T47D (cell line): ENCODE results near the gene GPR6.

Source experiments
- DNase-seq, 2 experiments: peaks; one replicate each; pipeline versions ENCODE4 v3.0.0 to v3.0.0-alpha.2; 2011 to 2012; ENCODE audit warnings: low read depth in 1 of 2, low spot score in 1 of 2
- JUND ChIP-seq: IDR thresholded peaks from 2 replicates; pipeline ENCODE4 v1.6.1; 2012; ENCODE audit warnings: low read depth
- in situ Hi-C: cut with HindIII; loops from 2 replicates; pipeline ENCODE4 v1.10.0; 2016; ENCODE audit warnings: low sequenced_read_pairs, low pct_unique_long_range_greater_than_20kb

Gene GPR6, protein sequence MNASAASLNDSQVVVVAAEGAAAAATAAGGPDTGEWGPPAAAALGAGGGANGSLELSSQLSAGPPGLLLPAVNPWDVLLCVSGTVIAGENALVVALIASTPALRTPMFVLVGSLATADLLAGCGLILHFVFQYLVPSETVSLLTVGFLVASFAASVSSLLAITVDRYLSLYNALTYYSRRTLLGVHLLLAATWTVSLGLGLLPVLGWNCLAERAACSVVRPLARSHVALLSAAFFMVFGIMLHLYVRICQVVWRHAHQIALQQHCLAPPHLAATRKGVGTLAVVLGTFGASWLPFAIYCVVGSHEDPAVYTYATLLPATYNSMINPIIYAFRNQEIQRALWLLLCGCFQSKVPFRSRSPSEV

DNA sequence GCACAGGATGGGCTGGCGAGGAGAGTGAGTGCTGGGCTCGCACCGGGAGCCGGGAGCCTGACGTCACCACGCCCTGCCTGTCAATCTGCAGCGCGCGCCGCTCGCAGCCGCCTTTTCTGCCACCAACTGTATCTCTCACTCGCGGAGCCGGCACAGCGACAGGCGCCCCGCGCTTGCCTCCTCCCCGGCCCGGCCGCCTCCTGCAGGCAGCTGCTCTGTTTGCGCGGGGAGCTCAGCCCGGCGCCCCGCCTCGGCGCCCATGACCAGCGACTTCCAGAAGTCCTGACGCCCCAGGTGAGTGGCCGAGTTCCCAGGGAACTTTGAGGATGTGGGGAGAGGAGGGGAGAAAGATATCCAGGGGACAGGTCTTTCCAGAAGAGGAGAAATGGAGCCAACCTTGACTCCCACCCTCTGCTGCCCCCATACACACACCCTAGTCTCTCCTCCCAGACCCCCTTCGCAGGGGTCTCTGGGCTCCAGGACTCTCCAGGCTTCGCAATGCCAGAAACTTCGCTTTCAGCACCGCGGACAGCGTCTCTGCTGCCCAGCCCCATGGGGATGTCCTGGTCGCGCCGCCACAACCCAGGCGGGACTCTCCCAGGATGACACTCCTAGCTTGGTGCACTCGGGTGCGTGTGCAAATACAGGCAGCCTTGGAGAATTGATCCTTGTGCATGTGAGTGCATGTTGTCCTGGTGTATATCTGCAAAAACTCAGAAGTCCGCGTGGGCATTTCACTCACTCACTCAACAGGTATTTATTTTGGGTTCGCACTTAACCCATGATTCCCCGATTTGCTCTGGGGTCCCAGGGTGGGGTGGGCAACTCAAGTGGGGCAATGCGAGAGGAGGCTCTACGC, at the start of gene GPR6:
Gene GPR6, plus strand, starts transcription at position 138 of the 859 bp plus-strand sequence. CDS start 802 bp downstream, outside the sequence.
- in situ Hi-C loops = no loop called here
- no peak for TF ChIP-seq JUND
- peak; percentile 57 to 77 for DNase-seq

DNA sequence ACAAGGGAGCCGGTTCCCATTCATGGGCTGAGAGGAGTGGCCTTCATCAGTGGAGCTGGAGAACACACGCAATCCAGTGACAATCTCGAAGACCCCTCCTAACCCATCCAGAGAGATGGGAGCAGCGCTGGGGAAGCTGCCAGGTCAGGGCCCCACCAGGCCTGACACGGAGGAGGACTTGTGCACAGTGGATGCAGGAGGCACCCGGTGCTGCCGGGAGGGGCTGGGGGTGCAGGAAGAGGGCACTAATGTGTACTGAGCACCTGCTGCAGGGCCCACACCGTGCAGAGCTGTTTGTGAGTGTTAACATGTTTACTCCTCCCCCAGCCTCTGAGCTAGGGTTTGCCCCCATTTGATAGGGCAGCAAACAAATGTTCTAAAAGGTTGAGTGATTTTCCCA, 43.8 kb upstream of the GPR6 start:
- in situ Hi-C loops = no loop called here
- no peak for TF ChIP-seq JUND
- no peak for DNase-seq

DNA sequence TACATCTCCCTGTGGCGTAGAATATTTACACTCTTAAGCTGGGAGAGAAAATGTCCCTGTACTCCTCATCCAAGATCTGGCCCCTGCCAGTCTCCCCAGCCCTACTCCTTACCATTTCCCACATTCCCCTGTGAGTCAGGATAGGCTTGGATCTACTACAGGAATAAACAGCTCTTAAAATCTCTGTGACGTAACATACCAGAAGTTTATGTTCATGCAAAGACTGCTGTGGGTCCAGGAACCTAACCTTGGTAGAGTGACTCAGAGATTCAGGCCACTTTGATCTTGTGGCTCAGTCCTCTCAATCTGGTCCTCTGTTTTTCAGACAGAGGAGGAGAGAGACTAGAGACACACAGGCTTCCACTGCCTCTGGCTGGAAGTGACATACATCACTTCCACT, 38.5 kb upstream of the GPR6 start:
- TF ChIP-seq JUND = no peak
- DNase-seq = no peak
- in situ Hi-C loops = no loop called here

DNA sequence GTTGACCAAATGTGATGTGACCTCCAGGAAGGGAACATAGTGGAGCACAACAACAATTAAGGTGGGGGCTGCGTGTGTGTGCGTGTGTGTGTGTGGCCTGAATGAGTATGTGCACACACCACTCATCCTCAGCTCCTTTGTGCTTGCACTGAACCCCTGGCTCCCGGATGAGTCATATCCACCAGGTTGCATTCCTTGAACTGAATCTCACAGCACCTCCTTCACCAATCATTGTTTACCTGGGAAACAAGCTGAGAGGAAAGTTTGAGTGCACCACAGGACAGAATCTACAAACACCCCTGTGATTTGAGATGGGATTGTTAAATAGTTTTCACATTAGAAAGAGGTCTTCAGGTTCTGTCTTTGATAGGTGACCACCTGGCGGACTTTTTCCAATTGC, 33.7 kb upstream of the GPR6 start:
- in situ Hi-C loops = no loop called here
- DNase-seq = peak in 1 of 2 experiments; percentile 17
- no peak for TF ChIP-seq JUND

DNA sequence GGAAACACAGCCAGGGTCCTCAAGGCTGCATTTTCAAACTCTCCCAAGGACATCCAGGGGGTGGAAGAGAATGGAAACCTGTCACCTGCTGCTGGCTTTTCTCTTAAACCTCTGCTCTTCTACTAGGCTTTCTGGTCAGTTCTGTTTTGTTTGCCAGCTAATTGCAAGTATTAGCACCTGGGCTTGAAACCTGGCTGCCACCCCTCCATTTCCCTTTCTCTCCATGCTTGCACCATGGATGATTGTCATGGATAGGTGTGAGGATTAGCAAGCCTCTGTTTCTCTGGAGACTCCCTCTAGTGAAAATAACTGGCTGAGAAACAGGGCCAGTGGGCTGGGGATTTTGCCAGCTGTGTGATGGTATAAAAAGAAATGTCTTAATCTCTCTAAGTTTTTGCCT, 33.0 kb upstream of the GPR6 start:
- TF ChIP-seq JUND = no peak
- no peak for DNase-seq
- in situ Hi-C loops = no loop called here

DNA sequence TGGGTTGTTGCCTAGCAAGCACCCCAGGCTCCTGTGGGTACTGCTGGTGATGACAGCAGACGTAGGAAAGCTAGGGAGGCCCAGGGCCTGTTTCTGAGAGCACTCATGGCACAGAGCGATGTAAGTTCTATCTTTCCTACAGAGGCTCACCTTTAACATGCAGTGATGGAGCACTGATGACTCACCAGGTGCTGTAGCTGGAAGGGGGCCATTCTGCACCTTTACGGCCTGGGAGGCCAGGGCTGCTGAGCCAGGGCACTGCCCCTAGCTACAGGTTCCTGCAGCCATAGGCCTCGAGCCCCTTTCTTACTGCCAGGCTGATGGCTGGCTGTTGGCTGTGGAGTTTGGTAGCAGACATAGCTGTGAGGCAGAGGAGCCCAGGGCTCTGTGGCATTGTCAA, 31.1 kb upstream of the GPR6 start:
- no peak for TF ChIP-seq JUND
- no peak for DNase-seq
- in situ Hi-C loops = no loop called here

DNA sequence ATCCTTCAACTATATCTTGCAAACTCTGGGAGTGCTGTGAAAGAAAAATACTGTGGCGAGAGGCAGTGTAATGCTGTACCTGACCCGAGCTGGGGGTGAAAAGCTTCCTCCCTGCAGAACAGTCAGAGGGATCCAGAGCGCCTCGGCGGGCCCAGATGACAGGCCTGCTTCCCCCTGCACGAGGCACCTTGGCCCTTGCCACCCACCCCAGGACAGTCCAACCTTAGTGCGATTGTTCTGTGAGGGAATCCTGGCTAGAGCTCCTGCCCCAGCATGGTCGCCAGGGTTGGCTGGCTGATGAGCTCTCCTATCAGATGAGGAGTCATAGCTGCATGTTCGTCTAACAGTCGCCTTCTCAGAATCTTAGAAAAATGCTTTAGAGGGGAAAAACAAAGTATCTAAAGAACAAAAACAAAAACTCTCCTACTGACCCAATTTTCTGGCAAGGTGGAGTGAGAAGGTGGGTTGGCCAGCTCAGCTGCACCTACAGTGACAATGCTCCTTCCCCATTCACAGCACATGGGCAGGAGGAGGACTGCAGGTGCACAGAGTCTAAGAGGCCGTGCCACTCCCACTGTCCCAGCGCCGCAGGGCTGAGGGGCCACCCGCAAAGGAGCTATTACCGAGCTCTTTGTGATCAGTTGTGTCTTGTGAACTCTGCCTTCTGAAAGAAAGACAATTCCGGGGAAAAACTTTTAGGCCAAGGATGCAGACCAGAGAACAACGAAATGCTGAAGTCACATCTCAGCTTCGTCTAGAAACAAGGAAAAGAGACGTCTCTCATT, 28.6 kb upstream of the GPR6 start:
- in situ Hi-C loops = no loop called here
- TF ChIP-seq JUND = no peak
- no peak for DNase-seq

DNA sequence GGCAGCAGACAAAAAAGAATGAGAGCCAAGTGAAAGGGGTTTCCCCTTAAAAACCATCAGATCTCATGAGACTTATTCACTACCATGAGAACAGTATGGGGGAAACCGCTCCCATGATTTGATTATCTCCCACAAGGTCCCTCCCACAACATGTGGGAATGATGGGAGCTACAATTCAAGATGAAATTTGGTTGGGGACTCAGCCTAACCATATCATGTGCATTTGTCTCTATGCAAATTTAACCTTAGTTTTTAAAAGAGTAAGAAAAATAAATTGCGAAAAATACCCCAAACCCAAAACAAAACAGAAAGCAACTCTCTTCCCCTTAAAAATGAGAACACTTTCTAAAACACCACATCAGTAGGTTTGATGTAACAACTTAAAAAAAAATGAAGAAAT, 22.6 kb upstream of the GPR6 start:
- no peak for TF ChIP-seq JUND
- in situ Hi-C loops = no loop called here
- DNase-seq = no peak

DNA sequence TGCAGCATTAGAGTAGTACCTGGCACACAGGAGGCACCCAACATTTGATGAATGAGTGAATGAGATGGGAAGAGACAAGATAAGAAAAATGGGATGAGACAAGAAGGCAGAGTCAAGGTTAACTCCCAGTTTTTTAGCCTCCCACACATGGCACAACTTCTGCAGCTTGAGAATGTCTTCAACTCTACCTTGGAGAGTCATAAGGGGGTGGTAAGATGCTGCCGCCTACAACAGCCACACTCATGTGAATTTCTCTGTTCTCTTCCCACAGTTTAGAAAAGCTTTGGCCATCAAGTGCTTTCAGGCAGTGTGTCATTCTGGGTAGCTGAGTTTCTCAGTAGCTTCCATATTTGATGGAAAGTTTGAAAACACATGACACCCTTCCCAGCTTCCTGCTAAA, 19.5 kb upstream of the GPR6 start:
- TF ChIP-seq JUND = no peak

DNA sequence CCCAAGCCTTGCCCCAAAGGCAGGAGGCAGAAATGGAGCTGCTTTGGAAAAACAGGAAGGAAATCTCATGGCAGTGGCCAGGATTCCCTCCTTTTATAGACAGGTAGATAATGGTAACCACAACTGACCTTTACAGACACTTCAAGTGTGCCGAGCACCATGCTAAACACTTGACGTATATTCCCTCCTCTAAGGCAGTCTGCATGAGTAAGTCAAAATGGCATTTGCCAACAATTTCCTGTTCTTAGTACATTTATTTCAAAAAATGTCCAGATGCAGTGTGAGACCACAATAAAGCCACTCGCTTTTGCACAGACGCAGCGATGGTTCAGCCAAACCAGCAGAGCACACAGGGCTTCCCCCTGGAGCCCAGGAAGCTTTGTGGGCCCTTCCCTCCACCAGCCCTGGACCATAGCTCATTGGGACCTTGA, 16.5 kb upstream of the GPR6 start:
- DNase-seq = no peak
- TF ChIP-seq JUND = no peak
- in situ Hi-C loops = no loop called here

More for the DNA sequence above, 19.5 kb upstream of the GPR6 start:
- in situ Hi-C loops = no loop called here
- no peak for DNase-seq

DNA sequence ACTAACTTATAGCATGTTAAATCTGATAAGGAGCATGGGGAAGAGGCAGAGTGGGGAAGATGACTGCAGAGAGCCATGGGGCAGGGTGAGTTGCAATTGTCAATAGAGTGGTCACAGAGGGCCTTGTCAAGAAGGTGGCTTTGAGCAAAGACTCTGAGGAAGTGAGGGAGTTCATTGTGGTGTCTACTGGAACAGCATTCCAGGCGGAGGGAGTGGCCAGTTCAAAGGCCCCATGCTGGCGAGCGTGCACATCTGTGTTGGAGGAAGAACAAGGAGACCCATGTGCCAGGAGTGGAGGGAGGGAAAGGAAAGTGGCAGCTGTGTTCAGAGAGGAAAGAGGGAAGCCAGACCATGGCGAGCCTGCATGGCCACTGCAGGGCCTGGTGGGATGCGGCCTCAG, 15.8 kb upstream of the GPR6 start:
- in situ Hi-C loops = no loop called here
- no peak for TF ChIP-seq JUND
- DNase-seq = no peak

DNA sequence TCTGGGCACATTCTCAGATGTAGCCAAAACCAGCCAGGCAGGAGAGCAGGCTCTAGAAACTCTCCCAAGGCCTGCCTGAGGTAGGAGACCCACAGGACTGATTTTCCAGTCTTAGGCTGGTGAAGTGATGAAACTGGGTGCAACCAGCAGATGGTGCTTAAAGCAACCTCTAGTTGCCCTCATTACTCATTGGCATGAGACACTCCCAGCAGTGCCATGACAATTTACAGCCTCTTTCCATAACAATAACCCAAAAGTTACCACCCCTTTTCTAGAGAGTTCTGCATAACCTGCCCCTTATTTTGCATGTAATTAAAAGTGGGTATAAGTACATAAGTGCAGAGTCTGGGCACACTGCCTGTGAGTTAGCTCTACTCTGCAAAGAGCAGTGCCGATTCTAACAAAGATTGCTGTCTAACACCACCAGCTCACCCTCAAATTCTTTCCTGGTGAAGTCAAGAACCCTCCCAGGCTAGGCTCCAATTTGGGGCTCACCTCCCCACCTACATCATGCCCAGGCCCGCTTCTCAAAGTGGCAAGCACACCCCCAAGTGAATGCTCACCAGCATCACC, 14.4 kb upstream of the GPR6 start:
- no peak for TF ChIP-seq JUND
- in situ Hi-C loops = no loop called here
- no peak for DNase-seq
